H9 (cell line): ENCODE results near the gene SLC25A29. TPM values are rescaled to one million over a fixed set of nuclear protein-coding genes. Genes with fewer than 3 reads are reported as not detected.
"Not testable (repeated sequence)": the region's sequence is repeated elsewhere in the genome, so short reads cannot be mapped to it uniquely, and the experiment has no call there.

Source experiments
- DNase-seq: peaks from one replicate; pipeline ENCODE4 v3.0.0-alpha.2; 2017
- H2AFZ ChIP-seq: one replicate; pipeline ENCODE4 v1.6.1; 2013; ENCODE audit warnings: mild to moderate bottlenecking, low read length, control low read depth, moderate library complexity
- H2AK5ac ChIP-seq: 2 replicates; pipeline ENCODE4 v1.6.1; 2013; ENCODE audit warnings: low read length, control low read depth, mixed read lengths; ENCODE audit not compliant: insufficient read length
- H2BK120ac ChIP-seq: one replicate; pipeline ENCODE4 v1.6.1; 2013; ENCODE audit warnings: low read depth, mild to moderate bottlenecking, low read length, control low read depth, inconsistent platforms; ENCODE audit not compliant: poor library complexity, severe bottlenecking
- H2BK12ac ChIP-seq: 2 replicates; pipeline ENCODE4 v1.6.1; 2013; ENCODE audit warnings: low read length, control low read depth, mixed read lengths, low read depth; ENCODE audit not compliant: insufficient read length
- H2BK15ac ChIP-seq: 2 replicates; pipeline ENCODE4 v1.6.1; 2013; ENCODE audit warnings: low read depth, low read length, control low read depth
- H2BK20ac ChIP-seq: one replicate; pipeline ENCODE4 v1.6.1; 2013; ENCODE audit warnings: low read depth, mild to moderate bottlenecking, low read length, control low read depth, inconsistent platforms; ENCODE audit not compliant: poor library complexity, severe bottlenecking
- H2BK5ac ChIP-seq: 2 replicates; pipeline ENCODE4 v1.6.1; 2013; ENCODE audit warnings: low read length, control low read depth, mixed read lengths; ENCODE audit not compliant: insufficient read length
- H3K14ac ChIP-seq: 2 replicates; pipeline ENCODE4 v1.6.1; 2013; ENCODE audit warnings: low read length, control low read depth; ENCODE audit not compliant: insufficient read depth
- H3K18ac ChIP-seq: 2 replicates; pipeline ENCODE4 v1.6.1; 2013; ENCODE audit warnings: low read depth, mild to moderate bottlenecking, mixed read lengths, low read length, control low read depth; ENCODE audit not compliant: insufficient read length
- H3K23ac ChIP-seq: 2 replicates; pipeline ENCODE4 v1.6.1; 2013; ENCODE audit warnings: low read length, control low read depth, mixed read lengths, low read depth; ENCODE audit not compliant: insufficient read length
- H3K23me2 ChIP-seq: 2 replicates; pipeline ENCODE4 v1.6.1; 2013; ENCODE audit warnings: low read depth, mild to moderate bottlenecking, mixed read lengths, low read length, control low read depth; ENCODE audit not compliant: insufficient read length, poor library complexity, severe bottlenecking
- H3K27ac ChIP-seq: 2 replicates; pipeline ENCODE4 v1.5.1; 2013; ENCODE audit warnings: low read length, control low read depth, mixed read lengths, low read depth; ENCODE audit not compliant: insufficient read length
- H3K27me3 ChIP-seq: 2 replicates; pipeline ENCODE4 v1.6.1; 2013; ENCODE audit warnings: low read length, control low read depth, inconsistent platforms; ENCODE audit not compliant: insufficient read depth
- H3K4ac ChIP-seq: 2 replicates; pipeline ENCODE4 v1.6.1; 2013; ENCODE audit warnings: low read depth, mild to moderate bottlenecking, control low read depth, inconsistent platforms, low read length, moderate library complexity
- H3K4me1 ChIP-seq: 2 replicates; pipeline ENCODE4 v1.6.1; 2013; ENCODE audit warnings: low read length, control low read depth, inconsistent platforms; ENCODE audit not compliant: insufficient read depth
- H3K4me2 ChIP-seq: 2 replicates; pipeline ENCODE4 v1.6.1; 2013; ENCODE audit warnings: low read length, control low read depth, mixed read lengths; ENCODE audit not compliant: insufficient read length, insufficient read depth
- H3K56ac ChIP-seq: 2 replicates; pipeline ENCODE4 v1.6.1; 2013; ENCODE audit warnings: low read depth, mild to moderate bottlenecking, mixed read lengths, low read length, control low read depth; ENCODE audit not compliant: insufficient read length
- H3K79me1 ChIP-seq: 2 replicates; pipeline ENCODE4 v1.6.1; 2013; ENCODE audit warnings: low read depth, mild to moderate bottlenecking, moderate library complexity, low read length, control low read depth, inconsistent platforms; ENCODE audit not compliant: insufficient read depth, poor library complexity, severe bottlenecking
- H3K79me2 ChIP-seq: 2 replicates; pipeline ENCODE4 v1.6.1; 2013; ENCODE audit warnings: low read length, control low read depth, inconsistent platforms; ENCODE audit not compliant: insufficient read depth
- H3K9ac ChIP-seq: 2 replicates; pipeline ENCODE4 v1.6.1; 2013; ENCODE audit warnings: low read length, control low read depth, mixed read lengths; ENCODE audit not compliant: insufficient read length; ENCODE audit errors: extremely low read depth
- H3K9me3 ChIP-seq: one replicate; pipeline ENCODE4 v1.6.1; 2013; ENCODE audit warnings: low read depth, low read length, inconsistent platforms; ENCODE audit not compliant: control insufficient read depth
- H3T11ph ChIP-seq: one replicate; pipeline ENCODE4 v1.6.1; 2013; ENCODE audit warnings: mild to moderate bottlenecking, low read length, control low read depth, inconsistent platforms
- H4K20me1 ChIP-seq: one replicate; pipeline ENCODE4 v1.6.1; 2013; ENCODE audit not compliant: control insufficient read depth, insufficient read length, insufficient read depth
- H4K5ac ChIP-seq: 2 replicates; pipeline ENCODE4 v1.6.1; 2013; ENCODE audit warnings: low read depth, mild to moderate bottlenecking, mixed read lengths, low read length, control low read depth; ENCODE audit not compliant: insufficient read length
- H4K8ac ChIP-seq: replicated peaks from 2 replicates; pipeline ENCODE4 v1.6.1; 2013; ENCODE audit warnings: low read length, control low read depth, mixed read lengths, low read depth; ENCODE audit not compliant: insufficient read length
- H4K91ac ChIP-seq: 2 replicates; pipeline ENCODE4 v1.6.1; 2013; ENCODE audit warnings: low read depth, mild to moderate bottlenecking, moderate library complexity, mixed read lengths, low read length, control low read depth; ENCODE audit not compliant: insufficient read length
- H3K27ac Mint-ChIP-seq, 3 experiments: 2 replicates in 2 of 3; 3 replicates in 1 of 3; pipeline ENCODE4 v1.8.0; 2020 to 2021; ENCODE audit warnings: mixed read lengths in 3 of 3, mild to moderate bottlenecking in 1 of 3, moderate library complexity in 1 of 3
- H3K27me3 Mint-ChIP-seq: 2 replicates; pipeline ENCODE4 v1.8.0; 2021; ENCODE audit warnings: low read depth, mild to moderate bottlenecking, moderate library complexity, mixed read lengths
- H3K36me3 Mint-ChIP-seq, 3 experiments: 2 replicates in 2 of 3; 3 replicates in 1 of 3; pipeline ENCODE4 v1.8.0; 2020 to 2021; ENCODE audit warnings: low read depth in 3 of 3, mixed read lengths in 3 of 3; ENCODE audit not compliant: insufficient read depth in 1 of 3
- H3K4me1 Mint-ChIP-seq, 2 experiments: 2 replicates each; pipeline ENCODE4 v1.8.0; 2020; ENCODE audit warnings: mixed read lengths in 2 of 2
- H3K4me3 Mint-ChIP-seq, 2 experiments: 2 replicates in 1 of 2; 3 replicates in 1 of 2; pipeline ENCODE4 v1.8.0; 2020 to 2021; ENCODE audit warnings: mild to moderate bottlenecking in 2 of 2, mixed read lengths in 2 of 2, moderate library complexity in 1 of 2
- H3K9me3 Mint-ChIP-seq, 2 experiments: 2 replicates in 1 of 2; 3 replicates in 1 of 2; pipeline ENCODE4 v1.8.0; 2020; ENCODE audit warnings: mild to moderate bottlenecking in 2 of 2, mixed read lengths in 2 of 2, moderate library complexity in 1 of 2
- WGBS: extraction: QIAGEN DNeasy Blood & Tissue Kit; methylation state at CpG from one replicate; pipeline ENCODE4 v1.1.7; 2013; ENCODE audit warnings: missing lambda C conversion rate, low lambda C conversion rate, mixed read lengths; ENCODE audit not compliant: insufficient read length; ENCODE audit errors: extremely low coverage; 5-methylcytosine and 5-hydroxymethylcytosine counted together
- total RNA-seq: library from RNA; stranded (reverse); gene quantifications from 2 replicates; pipeline ENCODE4 v1.2.1, GENCODE V29; 2021
- TF ChIP-seq, protein P1 (sequence below): fragments of 200-600 bp; sonication (generic); conservative IDR thresholded peaks from 3 replicates; pipeline ENCODE4 v1.8.0; 2021; ENCODE audit warnings: antibody characterized with exemption, mild to moderate bottlenecking

SLC25A29 gene
- total RNA-seq, 1 experiment from 2014 or later: 175 TPM

DNA sequence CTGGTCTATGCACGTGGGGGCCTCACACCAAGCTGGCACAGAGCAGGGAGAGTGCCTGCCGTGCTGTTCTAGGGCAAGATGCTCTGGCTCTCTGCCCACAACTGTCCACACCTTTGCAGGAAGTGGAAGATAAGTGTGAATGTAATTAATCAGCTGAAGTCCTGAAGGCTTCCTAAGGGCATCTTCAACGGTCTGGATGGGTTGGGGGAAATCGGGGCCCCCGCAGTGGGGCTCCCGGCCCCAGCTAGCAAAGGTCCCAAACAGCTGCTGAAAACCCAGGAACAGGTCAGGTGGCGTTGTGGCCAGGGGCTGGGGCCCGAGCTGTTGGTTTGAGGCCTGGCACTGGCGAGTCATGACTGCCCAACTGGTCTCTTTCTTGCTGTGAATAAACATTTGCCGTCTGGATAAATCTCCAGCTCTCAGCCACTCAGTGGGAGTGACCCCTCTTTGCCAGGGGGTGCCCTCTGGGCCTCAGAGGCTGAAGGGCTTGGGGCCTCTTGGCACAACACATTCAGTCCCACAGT, 6.7 kb upstream of the SLC25A29 start:
- H3K27me3 Mint-ChIP-seq: no peaks in the 10 kb centered on the region; the same call in 1 of the 2 replicates
- Histone ChIP-seq H3K56ac (no peak overlapping the region), H3T11ph (no peak overlapping the region), H3K14ac (no peak overlapping the region), H3K4me1 (no peaks in the 10 kb centered on the region), H2AK5ac (no peak overlapping the region), H3K27me3 (no peaks in the 10 kb centered on the region; the same call in 1 of the 2 replicates), H3K18ac (no peak overlapping the region), H2BK5ac (no peak overlapping the region), H2AFZ (no peak overlapping the region), H4K5ac (no peak overlapping the region), H2BK15ac (no peak overlapping the region), H3K23me2 (no peaks in the 10 kb centered on the region), H2BK12ac (no peak overlapping the region), H2BK20ac (no peak overlapping the region), H3K4ac (no peak overlapping the region), H4K20me1 (no peaks in the 10 kb centered on the region), H2BK120ac (no peak overlapping the region), H3K79me1 (no peaks in the 10 kb centered on the region), H4K8ac (no peak overlapping the region), H3K27ac (no peak overlapping the region), H3K9me3 (no peaks in the 10 kb centered on the region), H3K9ac (no peak overlapping the region), H4K91ac (no peak overlapping the region), H3K23ac (no peak overlapping the region), H3K79me2 (no peaks in the 10 kb centered on the region), H3K4me2 (no peak overlapping the region)
- peaks cover 37 to 51% of the 10 kb centered on the region in 2 experiments for H3K4me1 Mint-ChIP-seq
- TF ChIP-seq, protein P1, sequence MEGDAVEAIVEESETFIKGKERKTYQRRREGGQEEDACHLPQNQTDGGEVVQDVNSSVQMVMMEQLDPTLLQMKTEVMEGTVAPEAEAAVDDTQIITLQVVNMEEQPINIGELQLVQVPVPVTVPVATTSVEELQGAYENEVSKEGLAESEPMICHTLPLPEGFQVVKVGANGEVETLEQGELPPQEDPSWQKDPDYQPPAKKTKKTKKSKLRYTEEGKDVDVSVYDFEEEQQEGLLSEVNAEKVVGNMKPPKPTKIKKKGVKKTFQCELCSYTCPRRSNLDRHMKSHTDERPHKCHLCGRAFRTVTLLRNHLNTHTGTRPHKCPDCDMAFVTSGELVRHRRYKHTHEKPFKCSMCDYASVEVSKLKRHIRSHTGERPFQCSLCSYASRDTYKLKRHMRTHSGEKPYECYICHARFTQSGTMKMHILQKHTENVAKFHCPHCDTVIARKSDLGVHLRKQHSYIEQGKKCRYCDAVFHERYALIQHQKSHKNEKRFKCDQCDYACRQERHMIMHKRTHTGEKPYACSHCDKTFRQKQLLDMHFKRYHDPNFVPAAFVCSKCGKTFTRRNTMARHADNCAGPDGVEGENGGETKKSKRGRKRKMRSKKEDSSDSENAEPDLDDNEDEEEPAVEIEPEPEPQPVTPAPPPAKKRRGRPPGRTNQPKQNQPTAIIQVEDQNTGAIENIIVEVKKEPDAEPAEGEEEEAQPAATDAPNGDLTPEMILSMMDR: no peak
- H3K4me3 Mint-ChIP-seq: no peak overlapping the region
- no peaks in the 10 kb centered on the region for H3K9me3 Mint-ChIP-seq
- no peak overlapping the region for H3K27ac Mint-ChIP-seq
- WGBS: no CpG with 5 or more reads among the region's 10 CpGs
- no peak for DNase-seq
- H3K36me3 Mint-ChIP-seq: no peaks in the 10 kb centered on the region; a peak in 1 of 7 replicates

GRCh38 chr14:100312110-100312876, 6.0 kb upstream of the SLC25A29 start:
- not testable (repeated sequence) for H3K14ac ChIP-seq, H3K9ac ChIP-seq, H3K79me2 ChIP-seq, H3T11ph ChIP-seq, H3K23me2 ChIP-seq, H3K9me3 ChIP-seq, H3K9me3 Mint-ChIP-seq, H2AK5ac ChIP-seq, H4K91ac ChIP-seq, H3K4me1 ChIP-seq, H3K4ac ChIP-seq, H2BK120ac ChIP-seq, H3K18ac ChIP-seq, DNase-seq, H3K27me3 ChIP-seq, H3K4me2 ChIP-seq, H3K27ac Mint-ChIP-seq, H3K4me3 Mint-ChIP-seq, H2BK12ac ChIP-seq, H3K36me3 Mint-ChIP-seq, H3K79me1 ChIP-seq, H2BK15ac ChIP-seq, H3K27me3 Mint-ChIP-seq, H2AFZ ChIP-seq, H4K8ac ChIP-seq, H2BK20ac ChIP-seq, H4K5ac ChIP-seq, H4K20me1 ChIP-seq, H3K27ac ChIP-seq, H2BK5ac ChIP-seq, H3K23ac ChIP-seq, H3K56ac ChIP-seq
- no CpG with 5 or more reads among the region's 18 CpGs for WGBS
- peaks cover 42 to 55% of the 10 kb centered on the region in 2 experiments for H3K4me1 Mint-ChIP-seq
